ENCODE measurements around the gene FOS. TPM values are rescaled to one million over a fixed set of nuclear protein-coding genes. Genes with fewer than 3 reads are reported as not detected.

Gene FOS
- total RNA-seq, 1 donor from 2014 or later, result 79.9 TPM

- DNase-seq (ENCODE audit: extremely low read depth, low read depth, low spot score), result no peak
Observed at GRCh38 chr14:75249958-75250336, 28.7 kb upstream of the FOS start.

- no peak for DNase-seq (ENCODE audit: extremely low read depth, low read depth, low spot score)
Observed at GRCh38 chr14:75250800-75251199, 27.8 kb upstream of the FOS start.

GRCh38 chr14:75252254-75252837, 26.3 kb upstream of the FOS start:
- no peak for DNase-seq (ENCODE audit: extremely low read depth, low read depth, low spot score)

GRCh38 chr14:75254381-75254822, 24.2 kb upstream of the FOS start:
- no peak for DNase-seq (ENCODE audit: extremely low read depth, low read depth, low spot score)

GRCh38 chr14:75254901-75255584, 23.6 kb upstream of the FOS start:
- DNase-seq (ENCODE audit: extremely low read depth, low read depth, low spot score), result no peak

- DNase-seq (ENCODE audit: extremely low read depth, low read depth, low spot score), result no peak
Observed at GRCh38 chr14:75258079-75258802, 20.4 kb upstream of the FOS start.

GRCh38 chr14:75258803-75259509, 19.7 kb upstream of the FOS start:
- DNase-seq (ENCODE audit: extremely low read depth, low read depth, low spot score), result peak; percentile 99

GRCh38 chr14:75259510-75259855, 19.1 kb upstream of the FOS start:
- no peak for DNase-seq (ENCODE audit: extremely low read depth, low read depth, low spot score)

- DNase-seq (ENCODE audit: extremely low read depth, low read depth, low spot score), result no peak
Observed at GRCh38 chr14:75260025-75260763, 18.4 kb upstream of the FOS start.

- no peak for DNase-seq (ENCODE audit: extremely low read depth, low read depth, low spot score)
Observed at GRCh38 chr14:75261820-75262219, 16.8 kb upstream of the FOS start.

- DNase-seq (ENCODE audit: extremely low read depth, low read depth, low spot score), result no peak
Observed at GRCh38 chr14:75262641-75263040, 16.0 kb upstream of the FOS start.

GRCh38 chr14:75264036-75264435, 14.6 kb upstream of the FOS start:
- no peak for DNase-seq (ENCODE audit: extremely low read depth, low read depth, low spot score)

GRCh38 chr14:75267141-75267721, 11.4 kb upstream of the FOS start:
- DNase-seq (ENCODE audit: extremely low read depth, low read depth, low spot score), result no peak

GRCh38 chr14:75268633-75269550, 9.7 kb upstream of the FOS start:
- DNase-seq (ENCODE audit: extremely low read depth, low read depth, low spot score), result no peak

GRCh38 chr14:75271514-75271913, 7.1 kb upstream of the FOS start:
- no peak for DNase-seq (ENCODE audit: extremely low read depth, low read depth, low spot score)

GRCh38 chr14:75273272-75274049, 5.2 kb upstream of the FOS start:
- no peak for DNase-seq (ENCODE audit: extremely low read depth, low read depth, low spot score)

GRCh38 chr14:75274050-75274898, 4.4 kb upstream of the FOS start:
- DNase-seq (ENCODE audit: extremely low read depth, low read depth, low spot score), result no peak

Data from glomerular endothelial cell (primary cell).